ENCODE results near the gene TACR1.
"Not testable (repeated sequence)": the region's sequence is repeated elsewhere in the genome, so short reads cannot be mapped to it uniquely, and the experiment has no call there.

Gene TACR1

DNA sequence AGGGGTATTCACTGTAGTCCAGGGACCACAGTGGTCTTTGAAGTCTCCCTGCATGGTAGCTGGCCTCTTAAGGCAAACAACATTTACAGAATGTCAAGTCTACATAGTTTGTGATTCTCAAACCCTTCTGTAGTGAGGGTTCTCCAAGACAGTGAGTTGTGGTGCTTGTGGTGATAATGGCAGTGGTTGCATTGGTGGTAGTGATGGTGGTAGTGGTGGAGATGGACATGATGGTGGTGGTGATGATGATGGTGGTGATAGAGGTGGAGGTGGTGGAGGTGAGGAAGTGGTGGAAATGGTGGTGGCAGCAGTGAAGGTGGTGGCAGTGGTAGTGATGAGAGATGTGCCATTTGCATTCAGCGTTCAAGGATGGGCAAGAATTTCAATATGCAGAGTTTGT lies 104.9 kb downstream of the TACR1 start:
- DNase-seq (ENCODE audit: extremely low read depth in 1 of 2, low read depth in 1 of 2), result no peak

DNA sequence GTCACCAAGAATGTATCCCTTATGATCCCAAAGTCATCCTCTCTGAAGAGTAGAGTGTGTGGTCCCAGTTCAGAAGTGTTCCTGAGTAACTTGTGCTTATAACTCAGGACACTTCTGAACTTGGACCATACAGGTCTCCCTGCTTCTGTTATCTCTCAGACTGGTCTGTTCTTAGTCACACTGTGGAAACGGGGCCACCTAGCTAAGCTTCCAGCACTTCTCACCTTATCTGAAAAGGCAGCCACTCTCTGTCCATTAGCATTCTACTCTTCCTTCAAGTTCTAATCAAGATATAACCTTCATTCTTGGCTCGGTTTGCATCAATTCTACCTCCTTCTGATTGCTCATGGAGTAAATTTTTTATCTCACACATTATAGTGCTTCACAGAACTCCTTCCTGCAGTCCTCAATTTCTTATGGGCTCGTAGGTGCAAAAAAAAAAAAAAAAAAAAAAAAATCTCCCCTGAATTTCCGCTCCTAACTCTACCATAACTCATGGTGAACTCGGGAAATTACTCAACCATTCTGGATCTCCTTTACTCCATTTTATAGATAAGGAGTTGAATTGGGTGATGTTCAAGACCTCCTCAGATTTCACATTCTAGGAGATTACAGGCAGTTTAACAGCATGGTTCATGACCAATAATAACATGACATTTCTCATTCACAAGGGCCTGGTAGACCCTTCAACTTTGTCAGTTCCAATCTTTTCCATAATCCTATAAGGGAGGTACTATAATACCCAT lies 108.4 kb downstream of the TACR1 start:
- DNase-seq (ENCODE audit: extremely low read depth in 1 of 2, low read depth in 1 of 2), result no peak

DNA sequence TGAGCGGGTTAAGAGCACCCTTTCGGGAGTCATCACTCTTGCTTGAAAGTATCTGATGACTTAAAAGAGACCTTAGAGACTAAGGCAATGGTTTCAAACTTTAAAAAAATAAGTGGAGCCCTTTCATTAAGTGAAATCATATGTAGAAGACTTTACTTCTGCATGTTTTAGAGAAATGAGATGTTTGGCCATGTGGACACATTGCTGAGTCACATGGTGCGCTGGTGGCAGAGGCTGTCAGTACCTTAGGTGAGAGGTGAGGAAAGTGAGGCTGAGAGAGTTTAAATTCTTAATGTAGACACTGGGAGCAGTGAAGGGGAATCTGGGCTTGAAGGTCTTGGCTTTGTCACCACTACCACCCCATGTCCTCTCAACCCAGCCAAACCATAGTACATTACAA lies 109.8 kb downstream of the TACR1 start:
- DNase-seq (ENCODE audit: extremely low read depth in 1 of 2, low read depth in 1 of 2), result no peak

DNA sequence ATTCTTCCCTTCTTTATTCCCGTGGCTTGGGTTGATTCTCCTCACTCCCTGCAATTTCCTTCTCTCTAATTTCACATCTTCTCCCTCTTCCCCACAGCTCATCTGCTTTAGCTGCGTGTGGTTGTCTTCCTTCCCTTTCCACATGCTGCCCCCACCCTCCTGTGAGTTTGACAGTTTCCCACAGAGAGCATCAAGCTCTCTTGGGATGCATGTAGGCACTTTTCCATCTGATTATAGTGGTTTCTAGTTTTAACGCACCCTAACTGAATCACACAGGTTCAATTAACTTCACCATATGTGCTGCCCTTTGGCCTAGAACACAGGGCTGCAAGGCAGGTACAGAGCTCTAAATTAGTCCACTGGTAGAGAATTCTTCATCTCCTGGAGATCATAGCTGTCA lies 110.5 kb downstream of the TACR1 start:
- DNase-seq (ENCODE audit: extremely low read depth in 1 of 2, low read depth in 1 of 2), result no peak

DNA sequence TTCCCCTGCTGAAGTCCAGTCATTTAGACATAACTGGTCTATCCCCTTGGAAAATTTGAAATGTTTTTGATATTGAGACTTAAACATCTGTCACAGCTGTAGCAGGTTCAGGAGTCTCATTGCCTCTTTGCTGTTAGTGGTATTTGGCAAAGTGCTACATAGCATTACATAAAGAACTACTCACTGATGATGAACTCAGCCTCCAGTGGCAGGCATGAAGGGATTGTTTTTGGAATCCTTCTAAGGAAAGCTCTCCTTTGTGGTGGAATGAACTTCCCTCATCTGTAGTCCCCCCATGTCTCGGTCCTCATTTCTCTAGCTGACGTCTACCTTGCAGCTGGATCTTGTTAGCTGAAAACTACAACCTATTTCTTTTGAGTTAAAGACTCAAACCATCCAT lies 111.6 kb downstream of the TACR1 start:
- DNase-seq (ENCODE audit: extremely low read depth in 1 of 2, low read depth in 1 of 2), result no peak

DNA sequence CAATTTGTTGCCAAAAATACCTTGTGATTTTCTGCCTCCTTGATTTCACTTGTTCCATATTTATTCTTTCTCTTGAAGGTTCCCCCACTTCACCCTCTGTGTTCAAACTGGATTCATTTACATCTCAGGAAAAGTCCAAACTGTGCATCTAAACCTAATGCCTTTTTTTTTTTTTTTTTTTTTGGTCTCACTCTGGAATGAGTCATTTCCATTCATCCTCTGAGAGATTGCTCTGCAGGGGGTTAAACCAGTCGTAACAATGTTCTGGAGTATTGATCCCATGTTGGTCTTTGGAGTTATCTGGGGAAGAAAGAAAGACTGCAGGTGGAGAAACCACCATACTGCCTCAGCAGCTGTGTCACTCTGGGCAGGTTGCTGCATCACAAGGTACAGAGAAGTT lies 119.7 kb downstream of the TACR1 start:
- no peak for DNase-seq (ENCODE audit: extremely low read depth in 1 of 2, low read depth in 1 of 2)

DNA sequence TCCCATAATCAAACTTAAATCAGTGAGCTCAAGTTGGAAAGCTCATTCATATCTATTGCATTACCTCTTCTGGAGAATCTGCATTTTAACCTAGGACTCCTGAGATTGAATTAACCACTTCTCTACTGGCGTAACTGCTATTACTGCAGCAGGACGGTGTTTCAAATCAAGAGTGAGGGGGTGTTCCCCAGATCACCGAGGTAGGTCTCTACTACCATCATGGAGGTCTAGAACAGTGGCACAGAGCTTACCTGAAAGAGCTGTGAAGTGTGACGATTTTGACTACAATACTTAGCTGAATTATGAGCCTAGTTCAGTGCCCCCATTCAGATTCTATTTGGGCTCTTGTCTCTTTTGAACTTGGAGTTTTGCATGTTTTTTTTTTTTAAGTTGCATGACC lies 121.4 kb downstream of the TACR1 start:
- DNase-seq (ENCODE audit: extremely low read depth in 1 of 2, low read depth in 1 of 2), result no peak

DNA sequence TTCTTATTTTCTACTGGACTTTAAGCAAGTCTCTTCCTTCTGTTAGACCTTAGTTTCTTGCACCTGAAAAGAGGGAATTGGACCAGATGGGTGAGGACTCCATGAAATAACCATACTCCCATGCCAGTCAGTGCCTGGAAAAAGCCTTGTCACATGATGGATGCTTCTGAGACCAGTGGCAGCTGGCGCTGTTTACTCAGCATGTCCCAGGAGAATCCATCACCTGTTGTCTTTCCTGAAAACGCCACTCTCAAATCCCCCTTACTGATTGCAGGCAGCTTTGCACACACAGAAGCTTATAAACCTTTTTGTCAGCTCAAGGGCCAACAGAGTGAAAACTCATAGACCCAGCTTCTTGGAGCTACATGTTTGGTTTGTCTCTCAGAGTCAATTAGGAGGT lies 123.2 kb downstream of the TACR1 start:
- no peak for DNase-seq (ENCODE audit: extremely low read depth in 1 of 2, low read depth in 1 of 2)

DNA sequence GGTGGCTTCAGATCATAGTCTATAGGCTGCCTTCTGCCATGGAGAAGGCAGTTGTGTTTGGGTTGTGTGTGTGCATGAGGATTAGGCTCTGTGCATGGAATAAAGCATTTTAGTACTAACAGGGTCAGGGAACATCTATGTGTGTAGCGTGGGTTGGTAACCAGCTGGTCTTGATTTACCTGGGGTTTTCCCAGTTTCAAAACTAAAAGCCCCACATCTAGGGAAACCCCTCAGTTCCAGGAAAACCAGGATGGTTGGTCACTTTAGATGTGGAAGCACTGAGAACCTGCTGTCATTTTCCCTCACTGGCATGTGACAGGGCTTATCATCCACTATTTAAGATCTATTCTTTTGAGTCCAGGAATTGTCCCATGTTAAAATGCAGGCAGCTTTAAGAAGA lies 124.6 kb downstream of the TACR1 start:
- DNase-seq (ENCODE audit: extremely low read depth in 1 of 2, low read depth in 1 of 2), result no peak

DNA sequence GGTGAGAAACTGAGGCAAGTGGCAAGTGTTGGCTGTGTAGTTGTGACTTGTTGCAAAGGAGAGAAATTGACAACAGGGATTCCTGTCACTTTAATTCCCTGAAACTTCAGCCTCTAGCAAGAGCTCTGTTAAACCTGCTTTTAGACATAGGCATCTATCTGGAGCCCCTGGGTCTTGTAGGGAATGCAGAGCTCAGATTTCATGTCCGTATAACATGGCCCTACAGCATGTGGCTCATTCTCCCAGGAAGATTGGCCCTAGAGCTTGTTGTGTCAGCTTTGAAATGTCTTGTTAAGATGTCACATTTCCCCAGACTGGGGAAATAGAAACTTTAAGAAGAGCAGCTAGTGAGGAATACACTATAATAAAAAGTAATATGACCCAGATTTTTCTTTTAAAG lies 125.1 kb downstream of the TACR1 start:
- no peak for DNase-seq (ENCODE audit: extremely low read depth in 1 of 2, low read depth in 1 of 2)

DNA sequence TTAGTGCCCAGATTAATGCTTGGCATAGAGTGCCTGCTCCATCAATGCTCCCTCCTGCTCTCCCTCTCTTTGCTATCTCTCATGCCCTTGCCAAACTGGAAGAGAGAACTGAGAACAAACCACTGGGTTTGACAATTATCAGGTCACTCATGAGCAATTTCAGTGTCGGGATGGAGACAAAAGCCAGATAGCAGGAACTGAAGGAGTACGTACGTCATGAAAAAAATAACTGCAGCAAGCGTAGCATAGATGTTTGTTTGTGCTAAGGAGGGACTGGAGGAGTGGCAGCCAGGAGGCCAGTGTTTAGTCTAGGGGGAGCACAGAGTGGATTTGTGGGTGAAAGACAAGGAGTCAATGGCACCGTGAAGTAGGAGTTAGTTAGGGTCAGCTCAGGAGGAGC lies 127.6 kb downstream of the TACR1 start:
- no peak for DNase-seq (ENCODE audit: extremely low read depth in 1 of 2, low read depth in 1 of 2)

DNA sequence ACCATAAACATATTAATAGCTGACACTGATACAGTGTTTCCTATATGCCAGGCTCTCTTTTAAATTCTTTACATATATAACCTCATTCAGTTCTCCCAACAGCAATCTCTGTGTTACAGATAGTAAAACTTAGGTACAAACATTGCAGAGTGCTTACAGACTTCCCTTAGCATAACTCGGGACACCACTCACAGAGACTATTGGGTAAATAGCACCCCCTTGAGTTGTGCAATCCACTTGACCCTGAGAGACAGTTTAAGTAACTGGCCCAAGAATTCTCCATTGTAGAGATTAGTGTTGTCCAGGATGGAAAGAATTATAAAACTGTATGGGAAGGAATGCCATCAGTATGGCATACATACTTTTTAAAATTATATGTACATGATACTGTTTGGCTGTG lies 130.8 kb downstream of the TACR1 start:
- no peak for DNase-seq (ENCODE audit: extremely low read depth in 1 of 2, low read depth in 1 of 2)

DNA sequence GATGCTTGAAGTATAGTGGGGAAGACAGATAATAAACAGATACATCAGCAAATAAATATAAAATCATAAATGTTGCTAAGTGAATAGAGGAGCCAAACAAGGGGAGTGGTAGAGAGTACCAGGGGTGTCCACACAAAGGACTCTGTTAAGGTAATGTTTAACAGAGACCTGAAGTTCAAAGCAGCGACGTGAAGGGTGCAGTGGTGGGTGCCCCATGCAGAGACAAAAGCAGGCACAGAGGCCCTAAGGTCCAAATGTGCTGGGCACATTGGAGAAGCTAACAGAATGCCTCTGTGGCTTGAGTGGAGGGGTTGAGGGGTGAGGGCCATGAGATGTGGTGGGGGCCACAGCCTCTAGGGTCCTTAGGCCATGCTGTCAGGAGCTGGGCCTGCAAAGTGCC lies 131.8 kb downstream of the TACR1 start:
- no peak for DNase-seq (ENCODE audit: extremely low read depth in 1 of 2, low read depth in 1 of 2)

DNA sequence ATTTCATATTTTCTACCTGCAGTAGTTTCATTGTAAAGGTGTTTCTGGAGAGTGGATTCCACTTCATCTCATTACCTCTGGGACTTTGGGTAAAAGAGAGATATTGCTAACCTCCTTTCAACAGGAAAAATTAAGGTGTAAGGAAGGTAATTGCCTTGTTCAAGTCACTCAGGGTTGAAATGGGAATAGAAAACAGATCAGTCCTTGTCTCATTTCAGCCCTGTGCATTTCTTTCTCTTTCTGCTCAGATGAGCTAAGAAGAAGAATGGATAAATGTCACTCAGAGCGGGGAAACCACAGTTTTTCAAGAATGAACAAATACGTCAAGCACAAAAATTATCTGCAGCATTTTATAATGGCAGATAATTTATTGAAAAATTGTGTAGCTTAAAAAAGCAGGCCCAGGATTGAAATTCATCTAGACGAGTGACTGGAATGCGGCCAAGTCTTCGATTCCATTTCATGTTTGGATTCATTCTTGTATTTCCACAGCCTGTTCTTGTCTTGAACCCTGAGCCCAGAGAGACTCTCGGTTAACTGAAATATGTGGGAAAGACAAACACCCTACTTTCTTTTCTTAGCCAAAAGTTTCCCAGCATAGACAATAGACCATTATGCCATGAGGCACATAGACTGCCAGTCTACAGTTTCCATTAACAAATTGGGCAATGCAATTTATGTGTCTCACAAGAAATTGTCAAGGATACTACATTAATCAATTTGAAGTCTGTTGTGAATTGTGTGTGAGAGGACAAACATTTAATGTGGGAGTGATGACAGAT lies 133.0 kb downstream of the TACR1 start:
- DNase-seq (ENCODE audit: extremely low read depth in 1 of 2, low read depth in 1 of 2), result no peak

DNA sequence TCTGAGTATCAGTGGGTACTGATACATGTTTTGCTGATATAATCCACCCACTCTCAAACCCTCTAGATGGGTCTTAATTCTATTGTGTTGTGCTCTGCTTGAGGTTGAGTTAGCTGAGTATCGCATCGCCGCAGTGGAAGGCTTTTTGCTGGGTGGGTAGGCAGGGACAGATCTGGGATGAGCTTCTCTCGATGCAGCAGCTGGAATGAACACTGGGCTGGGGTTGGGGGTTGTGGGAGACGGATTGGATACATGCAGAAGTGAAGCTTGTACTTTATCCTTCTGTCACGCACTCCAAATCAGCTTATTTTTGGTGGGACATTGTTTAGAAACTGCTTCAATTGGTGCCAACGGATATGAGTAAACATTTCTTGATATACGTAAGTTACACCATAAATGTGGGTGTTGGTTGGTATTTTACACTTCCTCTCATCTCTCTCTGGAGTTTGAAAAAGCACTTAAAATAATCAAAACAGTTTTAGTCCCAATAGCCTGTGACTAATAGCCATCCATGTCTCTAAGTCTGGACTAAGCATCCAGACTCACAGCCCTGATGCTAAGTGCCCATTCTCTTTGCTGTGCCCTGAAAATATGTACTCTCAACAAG lies 133.8 kb downstream of the TACR1 start:
- DNase-seq (ENCODE audit: extremely low read depth in 1 of 2, low read depth in 1 of 2), result no peak

DNA sequence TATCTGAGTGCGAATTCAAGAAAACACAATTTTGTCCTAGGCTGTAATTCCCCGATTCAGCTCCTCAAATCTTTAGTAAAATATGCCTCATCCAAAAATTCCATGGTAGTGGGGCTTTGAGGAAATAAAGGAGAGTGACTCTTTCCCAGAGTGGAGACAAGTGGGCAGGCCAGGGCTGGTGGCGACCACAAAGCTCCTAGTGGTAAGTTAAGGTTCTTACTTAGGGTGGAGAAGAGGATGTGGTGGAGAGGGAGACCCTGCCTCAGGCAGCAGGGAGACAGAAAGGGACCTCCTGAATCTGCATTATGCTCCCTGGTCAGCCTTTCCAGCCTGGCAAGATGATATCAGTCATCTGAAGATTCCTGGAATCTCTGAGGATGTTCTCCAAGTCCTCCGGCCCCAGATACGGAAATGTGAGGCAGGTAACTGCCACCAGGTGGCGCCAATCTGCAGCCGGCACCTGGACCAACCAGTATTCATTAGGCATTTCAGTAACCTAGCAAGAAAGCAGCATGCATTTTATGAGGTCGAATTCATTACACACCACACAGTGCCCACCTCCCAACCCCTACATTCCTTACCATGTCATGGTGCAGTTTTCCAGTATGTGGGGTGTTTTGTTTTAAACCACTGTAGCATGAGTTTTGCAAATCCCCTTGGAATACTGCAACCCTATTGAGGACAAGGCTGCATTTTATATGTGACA lies 134.5 kb downstream of the TACR1 start:
- DNase-seq (ENCODE audit: extremely low read depth in 1 of 2, low read depth in 1 of 2), result peak in 1 of 2 donors; percentile 28

DNA sequence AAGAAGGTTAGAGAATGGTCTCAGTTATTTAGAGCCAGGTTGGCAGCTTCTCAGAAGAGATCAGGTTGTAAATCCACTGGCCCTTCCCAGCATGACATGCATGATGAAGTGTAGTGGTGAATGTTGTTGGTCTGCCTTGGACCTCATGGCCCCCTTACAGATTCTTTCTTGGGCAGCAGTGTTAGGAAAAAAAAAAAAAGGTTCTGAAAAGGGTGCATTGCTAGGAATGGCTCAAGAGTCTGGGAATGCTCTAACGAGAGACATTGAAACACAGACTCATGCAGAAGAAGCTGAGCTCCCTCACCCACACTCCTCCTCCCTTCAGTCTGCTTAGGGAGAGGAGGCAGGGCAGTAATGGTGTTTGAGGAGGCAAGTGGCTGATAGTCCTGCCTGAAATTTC lies 135.4 kb downstream of the TACR1 start:
- no peak for DNase-seq (ENCODE audit: extremely low read depth in 1 of 2, low read depth in 1 of 2)

DNA sequence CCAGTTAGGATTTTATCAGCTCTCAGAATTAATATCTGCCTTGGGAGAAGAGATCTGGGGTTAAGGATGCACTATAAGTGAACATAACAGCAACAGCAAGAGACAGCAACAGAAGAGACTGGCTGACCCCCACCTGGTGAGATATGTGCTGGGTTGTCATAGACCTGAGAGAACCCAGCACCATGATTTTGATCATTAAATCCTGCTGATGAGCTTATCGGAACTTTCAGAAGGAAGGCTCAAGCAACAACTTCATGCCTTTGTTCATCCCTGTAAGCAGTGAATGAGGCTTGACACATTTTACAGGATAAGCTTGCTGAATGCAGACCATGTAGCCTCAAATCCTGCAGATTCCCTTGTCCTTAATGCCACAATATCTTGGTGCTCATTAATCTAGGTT lies 140.9 kb downstream of the TACR1 start:
- no peak for DNase-seq (ENCODE audit: extremely low read depth in 1 of 2, low read depth in 1 of 2)

DNA sequence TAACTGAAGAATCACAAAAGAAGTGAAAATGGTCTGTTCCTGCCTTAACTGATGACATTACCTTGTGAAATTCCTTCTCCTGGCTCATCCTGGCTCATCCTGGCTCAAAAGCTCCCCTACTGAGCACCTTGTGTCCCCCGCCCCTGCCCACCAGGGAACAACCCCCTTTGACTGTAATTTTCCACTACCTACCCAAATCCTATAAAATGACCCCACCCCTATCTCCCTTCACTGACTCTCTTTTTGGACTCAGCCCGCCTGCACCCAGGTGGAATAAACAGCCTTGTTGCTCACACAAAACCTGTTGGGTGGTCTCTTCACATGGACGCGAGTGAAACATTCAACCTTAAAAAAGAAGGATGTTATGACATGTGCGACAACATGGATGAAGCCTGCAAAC lies 142.2 kb downstream of the TACR1 start:
- DNase-seq (ENCODE audit: extremely low read depth in 1 of 2, low read depth in 1 of 2), result not testable (repeated sequence)

DNA sequence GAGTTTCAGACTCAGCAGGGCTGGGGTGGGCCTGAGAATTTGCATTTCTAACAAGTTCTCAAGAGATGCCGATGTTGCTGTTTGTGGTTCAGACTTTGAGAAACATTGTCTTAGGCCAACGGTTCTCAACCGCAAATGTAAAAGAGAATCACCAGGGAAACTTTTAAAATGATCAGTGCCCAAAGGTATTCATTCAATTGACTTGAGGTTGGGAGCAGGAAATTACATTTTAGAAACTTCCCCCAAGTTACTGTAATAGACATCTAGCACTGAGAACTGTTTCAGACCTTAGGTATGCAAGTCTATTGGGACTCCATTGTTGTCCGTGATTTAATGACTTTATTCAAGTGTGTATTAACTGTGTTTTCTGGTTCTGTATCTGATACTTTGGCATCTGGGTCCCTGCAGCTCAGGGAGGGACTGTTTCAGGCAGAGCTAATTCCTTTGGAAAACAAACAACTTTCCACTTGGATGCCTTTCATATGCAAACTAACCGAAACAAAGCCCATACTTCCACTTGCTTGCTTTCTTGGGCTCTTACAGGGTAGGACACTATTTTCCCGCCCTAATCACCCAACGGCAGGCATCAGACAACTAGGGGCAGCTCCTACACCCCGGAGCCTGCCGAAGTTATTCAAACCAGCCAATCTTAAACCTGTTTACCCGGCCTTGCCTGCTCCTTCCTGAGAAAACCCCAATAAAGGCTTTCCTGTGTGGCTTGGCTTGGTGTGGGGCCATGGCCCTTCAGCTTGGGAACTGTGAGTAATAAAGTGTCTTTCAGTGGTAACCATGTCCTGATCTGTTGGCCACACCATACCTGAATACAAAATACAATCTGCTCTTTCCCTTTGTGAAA lies 143.3 kb downstream of the TACR1 start:
- DNase-seq (ENCODE audit: extremely low read depth in 1 of 2, low read depth in 1 of 2), result no peak
